NT2/D1 (cell line): ENCODE results near the gene FOXP1.

Experiments used
- DNase-seq: peaks from one replicate; pipeline ENCODE4 v3.0.0-alpha.2; 2011; ENCODE audit warnings: low read depth, low spot score
- H3K27me3 ChIP-seq: 2 replicates; pipeline ENCODE4 v1.6.0; 2011; ENCODE audit warnings: mild to moderate bottlenecking; ENCODE audit not compliant: insufficient read length, insufficient read depth
- H3K36me3 ChIP-seq: 2 replicates; pipeline ENCODE4 v1.6.1; 2011; ENCODE audit warnings: mild to moderate bottlenecking, low read length, mixed read lengths; ENCODE audit not compliant: insufficient read depth, insufficient read length
- H3K4me1 ChIP-seq: 2 replicates; pipeline ENCODE4 v1.5.1; 2011; ENCODE audit not compliant: insufficient read depth, insufficient read length
- H3K4me3 ChIP-seq: 2 replicates; pipeline ENCODE4 v1.5.1; 2011; ENCODE audit warnings: low read depth; ENCODE audit not compliant: insufficient read length
- H3K9ac ChIP-seq: 2 replicates; pipeline ENCODE4 v1.6.0; 2011; ENCODE audit warnings: low read depth; ENCODE audit not compliant: insufficient read length
- H3K9me3 ChIP-seq: 2 replicates; pipeline ENCODE4 v1.5.1; 2011; ENCODE audit warnings: mild to moderate bottlenecking, low read length; ENCODE audit not compliant: insufficient read depth
- SUZ12 ChIP-seq: IDR thresholded peaks from 2 replicates; pipeline ENCODE4 v1.6.1; 2011; ENCODE audit not compliant: insufficient read length, insufficient read depth; ENCODE audit errors: extremely low read depth
- YY1 ChIP-seq: IDR thresholded peaks from 2 replicates; pipeline ENCODE4 v1.6.1; 2011; ENCODE audit not compliant: insufficient read length, insufficient read depth
- ZNF274 ChIP-seq: IDR thresholded peaks from 2 replicates; pipeline ENCODE4 v1.6.1; 2011; ENCODE audit warnings: mild to moderate bottlenecking, low read depth, low read length

Gene FOXP1

GRCh38 chr3:71087143-71088018 lies 496.1 kb downstream of the FOXP1 start:
- Histone ChIP-seq H3K4me1 (peaks cover 2% of the 10 kb centered on the region), H3K9me3 (no peaks in the 10 kb centered on the region), H3K36me3 (no peaks in the 10 kb centered on the region), H3K9ac (no peak overlapping the region), H3K27me3 (no peaks in the 10 kb centered on the region), H3K4me3 (no peak overlapping the region)
- DNase-seq: no peak
- TF ChIP-seq SUZ12 (no peak), YY1 (no peak), ZNF274 (no peak)

DNA sequence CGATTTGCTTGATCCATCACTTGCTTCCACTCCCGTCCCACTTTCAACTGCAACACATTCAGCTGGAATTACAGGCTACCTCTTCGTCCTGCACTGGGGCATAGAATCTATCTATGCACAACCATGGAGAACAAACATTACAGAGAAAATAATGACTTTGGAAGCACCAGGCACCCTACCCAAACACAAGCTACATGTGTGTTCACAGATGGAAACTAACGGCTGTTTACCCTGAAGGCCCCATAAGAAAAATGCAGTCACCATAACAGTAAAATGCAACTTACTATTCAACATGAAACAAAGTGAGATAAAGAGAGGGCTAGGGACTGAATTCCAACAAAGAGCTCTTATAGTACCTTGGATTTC lies 496.8 kb downstream of the FOXP1 start:
- Histone ChIP-seq H3K27me3 (no peaks in the 10 kb centered on the region), H3K36me3 (no peaks in the 10 kb centered on the region), H3K9me3 (no peaks in the 10 kb centered on the region), H3K4me3 (no peak overlapping the region), H3K9ac (no peak overlapping the region), H3K4me1 (peaks cover 2% of the 10 kb centered on the region)
- TF ChIP-seq ZNF274: no peak
- TF ChIP-seq SUZ12: no peak
- TF ChIP-seq YY1: no peak
- DNase-seq: no peak

GRCh38 chr3:71083726-71084131 lies 499.8 kb downstream of the FOXP1 start:
- no peak overlapping the region for H3K9ac ChIP-seq
- no peaks in the 10 kb centered on the region for H3K27me3 ChIP-seq
- TF ChIP-seq ZNF274 (no peak), YY1 (no peak), SUZ12 (no peak)

GRCh38 chr3:71082833-71083232 lies 500.7 kb downstream of the FOXP1 start:
- Histone ChIP-seq H3K27me3 (no peaks in the 10 kb centered on the region), H3K9me3 (no peaks in the 10 kb centered on the region), H3K36me3 (no peaks in the 10 kb centered on the region), H3K4me1 (peaks cover under 1% of the 10 kb centered on the region), H3K4me3 (no peak overlapping the region), H3K9ac (no peak overlapping the region)
- DNase-seq: no peak
- TF ChIP-seq YY1 (no peak), ZNF274 (no peak), SUZ12 (no peak)

More at GRCh38 chr3:71083726-71084131, 499.8 kb downstream of the FOXP1 start:
- Histone ChIP-seq H3K4me3 (no peak overlapping the region), H3K36me3 (no peaks in the 10 kb centered on the region), H3K4me1 (peaks cover 2% of the 10 kb centered on the region), H3K9me3 (no peaks in the 10 kb centered on the region)
- DNase-seq: no peak

- DNase-seq: no peak
- Histone ChIP-seq H3K9me3 (no peaks in the 10 kb centered on the region), H3K27me3 (no peaks in the 10 kb centered on the region), H3K9ac (no peak overlapping the region), H3K36me3 (no peaks in the 10 kb centered on the region), H3K4me3 (no peak overlapping the region), H3K4me1 (no peaks in the 10 kb centered on the region)
- TF ChIP-seq SUZ12: no peak
- TF ChIP-seq ZNF274: no peak
- TF ChIP-seq YY1: no peak
Observed at GRCh38 chr3:71080517-71081083, 502.9 kb downstream of the FOXP1 start.

DNA sequence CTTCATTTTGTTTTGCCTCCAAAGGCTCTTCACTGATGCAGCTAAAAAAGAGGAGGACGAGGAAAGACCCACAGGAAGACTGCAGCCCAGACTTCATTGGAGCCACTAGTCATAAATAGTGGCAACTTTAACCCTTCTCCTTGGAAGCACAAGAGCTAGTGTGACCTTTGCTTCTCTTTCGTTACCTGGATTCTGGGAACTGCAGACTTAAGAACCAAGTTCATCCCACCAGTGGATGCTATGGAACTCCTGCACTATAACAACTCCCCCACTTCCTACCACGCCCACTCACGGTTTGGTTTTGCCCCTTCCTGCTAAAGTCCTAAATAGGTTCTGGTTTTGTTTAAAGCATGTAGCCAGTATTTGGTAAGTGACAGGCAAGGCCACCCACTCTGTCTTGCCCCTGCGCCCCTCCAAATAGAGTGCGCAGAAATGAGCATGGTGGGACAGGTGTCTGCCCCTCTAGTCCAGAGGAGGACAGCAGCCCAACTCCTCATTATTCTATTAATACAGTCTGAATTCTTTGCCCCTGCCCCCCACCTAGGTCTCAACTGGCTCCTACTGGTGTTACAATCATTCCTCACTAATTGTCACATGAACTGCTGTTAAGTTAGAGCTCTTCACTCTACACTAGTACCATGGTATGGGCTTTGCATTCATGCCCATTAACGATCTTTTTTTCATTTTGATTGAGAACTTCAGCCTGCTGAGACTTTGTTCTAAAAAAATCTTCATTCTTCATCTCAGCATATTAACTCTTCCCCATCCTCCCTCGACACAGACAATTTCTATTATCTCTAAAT lies 504.6 kb downstream of the FOXP1 start:
- DNase-seq: no peak
- Histone ChIP-seq H3K27me3 (no peaks in the 10 kb centered on the region), H3K9ac (no peak overlapping the region), H3K4me1 (no peaks in the 10 kb centered on the region), H3K4me3 (no peak overlapping the region), H3K36me3 (no peaks in the 10 kb centered on the region), H3K9me3 (no peaks in the 10 kb centered on the region)
- no peak for TF ChIP-seq YY1
- no peak for TF ChIP-seq SUZ12
- TF ChIP-seq ZNF274: no peak

DNA sequence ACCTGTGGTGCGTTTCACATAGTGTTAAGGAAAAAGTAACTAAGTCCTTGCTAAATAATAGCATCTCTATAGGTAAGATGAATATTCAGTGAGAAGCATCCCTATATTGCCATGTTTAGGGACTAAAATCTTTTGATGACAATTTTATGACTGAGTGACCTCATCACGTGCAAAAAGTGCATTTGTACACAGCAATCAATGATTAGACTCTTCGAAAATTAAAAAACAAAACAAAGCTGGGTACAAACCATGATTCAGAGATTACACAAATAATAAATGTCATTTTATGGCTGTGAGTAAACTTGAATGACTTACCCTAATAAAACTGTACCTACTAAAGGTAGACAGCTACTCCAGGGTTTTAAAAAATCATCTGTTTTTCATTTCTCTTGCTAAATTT lies 505.3 kb downstream of the FOXP1 start:
- Histone ChIP-seq H3K27me3 (no peaks in the 10 kb centered on the region), H3K9ac (no peak overlapping the region), H3K9me3 (no peaks in the 10 kb centered on the region), H3K36me3 (no peaks in the 10 kb centered on the region), H3K4me3 (no peak overlapping the region), H3K4me1 (no peaks in the 10 kb centered on the region)
- no peak for DNase-seq
- TF ChIP-seq ZNF274: no peak
- no peak for TF ChIP-seq SUZ12
- no peak for TF ChIP-seq YY1
